ENCODE data around the gene MMP24.

Gene MMP24

GRCh38 chr20:35271904-35272303 lies 45.4 kb downstream of the MMP24 start:
- no peaks in the 10 kb centered on the region for H3K27me3 ChIP-seq
- peaks cover 0 to 25% (median 13%) of the 10 kb centered on the region in 4 donors for H3K4me1 ChIP-seq
- intact Hi-C loops (cut with DNase I; ENCODE audit: low total_unique reads): loop anchor here (10.0 kb wide), 2 partner anchors 127 to 447 kb away; partner anchors contain the start of genes EDEM2 and NCOA6
- TF ChIP-seq CTCF (IDR thresholded peaks at IDR 0.05): no peak
- H3K27ac ChIP-seq: no peak overlapping the region
- H3K9me3 ChIP-seq: no peaks in the 10 kb centered on the region
- peaks cover 20 to 74% (median 36%) of the 10 kb centered on the region in 3 donors for H3K36me3 ChIP-seq
- no peak overlapping the region for H3K4me3 ChIP-seq
- no peak for DNase-seq

- DNase-seq: no peak
- H3K4me1 ChIP-seq: peaks cover 0 to 34% (median 19%) of the 10 kb centered on the region in 4 donors
- TF ChIP-seq CTCF (IDR thresholded peaks at IDR 0.05): no peak
- no peak overlapping the region for H3K4me3 ChIP-seq
- intact Hi-C loops (cut with DNase I; ENCODE audit: low total_unique reads): loop anchor here (10.0 kb wide), 2 partner anchors 129 to 449 kb away; partner anchors contain the start of genes EDEM2 and NCOA6
- peaks cover 16 to 58% (median 22%) of the 10 kb centered on the region in 3 donors for H3K36me3 ChIP-seq
- no peaks in the 10 kb centered on the region for H3K9me3 ChIP-seq
- no peaks in the 10 kb centered on the region for H3K27me3 ChIP-seq
- no peak overlapping the region for H3K27ac ChIP-seq
Observed at GRCh38 chr20:35273449-35274171, 47.1 kb downstream of the MMP24 start.

- H3K27me3 ChIP-seq: no peaks in the 10 kb centered on the region
- DNase-seq: no peak
- no peak overlapping the region for H3K4me3 ChIP-seq
- H3K27ac ChIP-seq: no peak overlapping the region
- peaks cover 22 to 61% (median 30%) of the 10 kb centered on the region in 3 donors for H3K36me3 ChIP-seq
- no peak for TF ChIP-seq CTCF (IDR thresholded peaks at IDR 0.05)
- intact Hi-C loops (cut with DNase I; ENCODE audit: low total_unique reads): loop anchor here (10.0 kb wide), 2 partner anchors 130 to 450 kb away; partner anchors contain the start of genes EDEM2 and NCOA6
- H3K4me1 ChIP-seq: peaks cover 0 to 32% (median 20%) of the 10 kb centered on the region in 4 donors
- no peaks in the 10 kb centered on the region for H3K9me3 ChIP-seq
Observed at GRCh38 chr20:35274172-35275092, 47.9 kb downstream of the MMP24 start.

- Histone ChIP-seq H3K27ac (peak overlapping the region in 1 of 2 donors; percentile 99), H3K4me1 (peaks cover 0 to 30% (median 20%) of the 10 kb centered on the region in 4 donors), H3K9me3 (no peaks in the 10 kb centered on the region), H3K4me3 (no peak overlapping the region), H3K27me3 (no peaks in the 10 kb centered on the region), H3K36me3 (peaks cover 26 to 61% (median 33%) of the 10 kb centered on the region in 3 donors)
- intact Hi-C loops (cut with DNase I; ENCODE audit: low total_unique reads): loop anchor here (10.0 kb wide), 2 partner anchors 131 to 451 kb away; partner anchors contain the start of genes EDEM2 and NCOA6
- no peak for DNase-seq
- TF ChIP-seq CTCF (IDR thresholded peaks at IDR 0.05): no peak
Observed at GRCh38 chr20:35275741-35276251, 49.3 kb downstream of the MMP24 start.

GRCh38 chr20:35276408-35276807 lies 49.9 kb downstream of the MMP24 start:
- peaks cover 0 to 30% (median 20%) of the 10 kb centered on the region in 4 donors for H3K4me1 ChIP-seq
- no peak for TF ChIP-seq CTCF (IDR thresholded peaks at IDR 0.05)
- no peaks in the 10 kb centered on the region for H3K9me3 ChIP-seq
- DNase-seq: no peak
- H3K27ac ChIP-seq: peak overlapping the region; percentile 95 to 99
- H3K4me3 ChIP-seq: peak overlapping the region; percentile 84 to 95
- H3K27me3 ChIP-seq: no peaks in the 10 kb centered on the region
- peaks cover 20 to 61% (median 28%) of the 10 kb centered on the region in 3 donors for H3K36me3 ChIP-seq
- intact Hi-C loops (cut with DNase I; ENCODE audit: low total_unique reads): loop anchor here (10.0 kb wide), 2 partner anchors 132 to 452 kb away; partner anchors contain the start of genes EDEM2 and NCOA6

Data from tibial artery (tissue), 4 donors.